Activated T-helper 1 cell treated with Interleukin-2 at 50 U/mL for 16 hours (primary cell): ENCODE data around the gene AKAIN1.

Experiments
- DNase-seq: peaks from one replicate; pipeline ENCODE4 v3.0.0-alpha.2; 2020; ENCODE audit warnings: low read depth

The AKAIN1 gene

GRCh38 chr18:5159080-5159479 is 38.0 kb downstream of the AKAIN1 start:
- DNase-seq: no peak

GRCh38 chr18:5158587-5158986 is 38.5 kb downstream of the AKAIN1 start:
- DNase-seq: no peak

- no peak for DNase-seq
Observed at GRCh38 chr18:5158172-5158571, 38.9 kb downstream of the AKAIN1 start.

- DNase-seq: no peak
Observed at GRCh38 chr18:5155907-5156287, 41.2 kb downstream of the AKAIN1 start.

- no peak for DNase-seq
Observed at GRCh38 chr18:5155218-5155906, 41.7 kb downstream of the AKAIN1 start.

- DNase-seq: no peak
Observed at GRCh38 chr18:5152343-5153020, 44.6 kb downstream of the AKAIN1 start.

GRCh38 chr18:5150894-5151293 is 46.2 kb downstream of the AKAIN1 start:
- no peak for DNase-seq

GRCh38 chr18:5146093-5146492 is 51.0 kb downstream of the AKAIN1 start:
- no peak for DNase-seq

GRCh38 chr18:5145168-5145825 is 51.8 kb downstream of the AKAIN1 start:
- no peak for DNase-seq

- DNase-seq: no peak
Observed at GRCh38 chr18:5144629-5145028, 52.4 kb downstream of the AKAIN1 start.

- DNase-seq: no peak
Observed at GRCh38 chr18:5142859-5143258, 54.2 kb downstream of the AKAIN1 start.

- no peak for DNase-seq
Observed at GRCh38 chr18:5142131-5142530, 54.9 kb downstream of the AKAIN1 start.

- no peak for DNase-seq
Observed at GRCh38 chr18:5137261-5137660, 59.8 kb downstream of the AKAIN1 start.

GRCh38 chr18:5132987-5133386 is 64.1 kb downstream of the AKAIN1 start:
- no peak for DNase-seq

GRCh38 chr18:5122272-5122671 is 74.8 kb downstream of the AKAIN1 start:
- DNase-seq: no peak

GRCh38 chr18:5110266-5110665 is 86.8 kb downstream of the AKAIN1 start:
- DNase-seq: no peak

GRCh38 chr18:5107988-5108387 is 89.1 kb downstream of the AKAIN1 start:
- no peak for DNase-seq

- no peak for DNase-seq
Observed at GRCh38 chr18:5106730-5107129, 90.3 kb downstream of the AKAIN1 start.

- DNase-seq: no peak
Observed at GRCh38 chr18:5104246-5104645, 92.8 kb downstream of the AKAIN1 start.

GRCh38 chr18:5103693-5104092 is 93.4 kb downstream of the AKAIN1 start:
- DNase-seq: no peak

GRCh38 chr18:5103286-5103685 is 93.8 kb downstream of the AKAIN1 start:
- no peak for DNase-seq

GRCh38 chr18:5097116-5097703 is 99.8 kb downstream of the AKAIN1 start:
- no peak for DNase-seq

GRCh38 chr18:5095239-5095638 is 101.8 kb downstream of the AKAIN1 start:
- no peak for DNase-seq
